B cell (primary cell): ENCODE measurements around the gene GPR179. TPM values are rescaled to one million over a fixed set of nuclear protein-coding genes. Genes with fewer than 3 reads are reported as not detected.

Experiments
- ATAC-seq: fragments of 200-7000 bp; cut with Tn5 transposase; one replicate; pipeline ENCODE4 v1.10.0; 2021; ENCODE audit warnings: low read depth, mild to moderate bottlenecking, moderate number of reproducible peaks, moderate library complexity
- CTCF ChIA-PET: fragments of 350-600 bp; sonication (Branson Sonifier 250); formaldehyde crosslinking; loops from one replicate; lab custom pipeline; 2021; ENCODE audit warnings: antibody characterized with exemption, inconsistent platforms; lab: Charles Lee
- POLR2A ChIA-PET: fragments of 350-600 bp; sonication (Branson Sonifier 250); formaldehyde crosslinking; loops from one replicate; lab custom pipeline; 2021; ENCODE audit warnings: antibody characterized with exemption; lab: Charles Lee
- DNase-seq: peaks from one replicate; pipeline ENCODE4 v3.0.0; 2013
- H2AFZ ChIP-seq: 2 replicates; pipeline ENCODE4 v1.6.1; 2012; ENCODE audit warnings: mild to moderate bottlenecking, low read depth, low read length; ENCODE audit not compliant: insufficient read depth, poor library complexity, severe bottlenecking
- H3K27ac ChIP-seq, 2 donors: 1 replicate in 1 of 2; 2 replicates in 1 of 2; pipeline ENCODE4 v1.5.1; 2012 to 2013; ENCODE audit warnings: low read length in 2 of 2, mild to moderate bottlenecking in 2 of 2, moderate library complexity in 1 of 2
- H3K27me3 ChIP-seq, 4 experiments: fragments of 200-600 bp in 1 of 4; sonication (generic) in 1 of 4; replicated peaks in 1 of 4; 1 replicate in 2 of 4; 2 replicates in 2 of 4; pipeline versions ENCODE4 v1.6.1 to v1.7.0; 2013 to 2016; ENCODE audit warnings: low read length in 3 of 4, mild to moderate bottlenecking in 2 of 4, mixed read lengths in 1 of 4, moderate library complexity in 1 of 4; ENCODE audit not compliant: insufficient read depth in 4 of 4, control insufficient read depth in 3 of 4; ENCODE audit errors: control extremely low read depth in 1 of 4
- H3K36me3 ChIP-seq, 2 experiments: replicated peaks in 1 of 2; 1 replicate in 1 of 2; 2 replicates in 1 of 2; pipeline versions ENCODE4 v1.6.1 to v1.7.1; 2013; ENCODE audit warnings: low read length in 1 of 2; ENCODE audit not compliant: insufficient read depth in 2 of 2, control insufficient read depth in 1 of 2; ENCODE audit errors: control extremely low read depth in 1 of 2, extremely low read depth in 1 of 2
- H3K4me1 ChIP-seq, 2 donors: fragments of 200-600 bp in 1 of 2; sonication (generic) in 1 of 2; 1 replicate in 1 of 2; 2 replicates in 1 of 2; pipeline versions ENCODE4 v1.5.1 to v1.6.1; 2013 to 2017; ENCODE audit warnings: low read length in 2 of 2; ENCODE audit not compliant: control insufficient read depth in 2 of 2, insufficient read depth in 2 of 2
- H3K4me2 ChIP-seq: replicated peaks from 2 replicates; pipeline ENCODE3; 2012; ENCODE audit warnings: mild to moderate bottlenecking, low read depth, low read length; ENCODE audit not compliant: poor library complexity, severe bottlenecking
- H3K4me3 ChIP-seq, 5 experiments: fragments of 200-600 bp in 1 of 5; sonication (generic) in 1 of 5; 1 replicate in 3 of 5; 2 replicates in 2 of 5; pipeline versions ENCODE4 v1.5.1 to v1.7.0; 2011 to 2016; ENCODE audit warnings: low read length in 4 of 5, mild to moderate bottlenecking in 4 of 5, low read depth in 2 of 5, control low read depth in 1 of 5, moderate library complexity in 1 of 5; ENCODE audit not compliant: insufficient read depth in 1 of 5; ENCODE audit errors: control extremely low read depth in 1 of 5, extremely low read depth in 1 of 5
- H3K79me2 ChIP-seq: fragments of 200-600 bp; sonication (generic); one replicate; pipeline ENCODE4 v1.6.0; 2016; ENCODE audit warnings: low read length; ENCODE audit not compliant: control insufficient read depth, insufficient read depth
- H3K9ac ChIP-seq: fragments of 200-600 bp; sonication (generic); 2 replicates; pipeline ENCODE4 v1.6.1; 2017; ENCODE audit warnings: mild to moderate bottlenecking, low read length, moderate library complexity
- H3K9me3 ChIP-seq, 3 donors: one replicate each; pipeline versions ENCODE4 v1.6.1 to v1.7.1; 2013; ENCODE audit warnings: low read length in 2 of 3; ENCODE audit not compliant: control insufficient read depth in 2 of 3, insufficient read depth in 1 of 3; ENCODE audit errors: control extremely low read depth in 1 of 3
- H4K20me1 ChIP-seq: 2 replicates; pipeline ENCODE4 v1.6.0; 2012; ENCODE audit warnings: mild to moderate bottlenecking, low read length; ENCODE audit not compliant: insufficient read depth, control insufficient read depth, poor library complexity, severe bottlenecking
- H3K27ac Mint-ChIP-seq: one replicate; pipeline ENCODE4 v1.8.0; 2021; ENCODE audit warnings: mixed read lengths
- H3K27me3 Mint-ChIP-seq: one replicate; pipeline ENCODE4 v1.8.0; 2021; ENCODE audit warnings: mixed read lengths
- H3K4me1 Mint-ChIP-seq: one replicate; pipeline ENCODE4 v1.8.0; 2021; ENCODE audit warnings: mixed read lengths
- H3K4me3 Mint-ChIP-seq: one replicate; pipeline ENCODE4 v1.8.0; 2021; ENCODE audit warnings: mixed read lengths
- H3K9me3 Mint-ChIP-seq: one replicate; pipeline ENCODE4 v1.8.0; 2022; ENCODE audit warnings: mixed read lengths; ENCODE audit not compliant: insufficient read depth
- EZH2 ChIP-seq: IDR thresholded peaks from 2 replicates; pipeline ENCODE4 v1.6.1; 2012; ENCODE audit warnings: borderline replicate concordance, low read depth, mild to moderate bottlenecking, moderate library complexity, low read length; ENCODE audit not compliant: insufficient read depth, poor library complexity, severe bottlenecking
- WGBS: methylation state at CpG from one replicate; pipeline ENCODE4 v1.1.5; 2013; ENCODE audit warnings: missing lambda C conversion rate; ENCODE audit not compliant: insufficient coverage; 5-methylcytosine and 5-hydroxymethylcytosine counted together
- intact Hi-C: fragments of 100-400 bp; cut with micrococcal nuclease; formaldehyde crosslinking; loops from one replicate; pipeline ENCODE4 v1.10.0; 2022
- polyA plus RNA-seq: library from polyadenylated mRNA; depleted of rRNA; stranded (reverse); fragments of >200 nt; gene quantifications from 2 replicates; pipeline ENCODE4 v1.2.3, GENCODE V29; 2012
- total RNA-seq, 2 donors: library from RNA; stranded (reverse); fragments of 120-200 nt in 1 of 2; gene quantifications; 1 replicate in 1 of 2; 2 replicates in 1 of 2; pipeline versions ENCODE4 v1.2.3 to v1.2.4, GENCODE V29; 2013 to 2022
- TF ChIP-seq, protein P1 (sequence below): fragments of 200-600 bp; IDR thresholded peaks from one replicate; pipeline ENCODE4 v1.8.0; 2022; ENCODE audit warnings: antibody characterized with exemption, mild to moderate bottlenecking

GPR179 gene
- total and polyA plus RNA-seq, 2 donors (not counting 1 experiment from before 2014, with no cell fraction given) = 0.01 TPM; not detected in 1

DNA sequence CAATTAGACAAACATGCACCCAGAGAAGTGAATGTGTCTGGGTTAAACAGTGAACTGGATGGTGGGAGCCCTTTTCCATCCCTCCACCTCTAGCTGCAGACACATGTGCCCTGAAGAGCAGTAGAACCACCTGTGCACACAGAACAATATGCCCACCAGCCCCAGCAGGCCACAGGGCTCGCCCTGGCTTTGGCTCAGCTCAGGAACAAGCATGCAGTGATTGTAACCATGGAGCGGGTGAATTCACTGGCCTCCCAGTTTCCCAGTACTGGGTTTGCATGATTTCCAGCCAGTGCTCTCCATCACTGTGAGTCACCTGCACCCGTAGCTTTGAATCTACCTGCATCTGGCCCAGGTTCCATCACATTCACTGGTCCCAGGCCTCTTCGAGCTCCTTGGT lies 5.2 kb downstream of the GPR179 start:
- no peak overlapping the region for H3K27ac Mint-ChIP-seq

DNA sequence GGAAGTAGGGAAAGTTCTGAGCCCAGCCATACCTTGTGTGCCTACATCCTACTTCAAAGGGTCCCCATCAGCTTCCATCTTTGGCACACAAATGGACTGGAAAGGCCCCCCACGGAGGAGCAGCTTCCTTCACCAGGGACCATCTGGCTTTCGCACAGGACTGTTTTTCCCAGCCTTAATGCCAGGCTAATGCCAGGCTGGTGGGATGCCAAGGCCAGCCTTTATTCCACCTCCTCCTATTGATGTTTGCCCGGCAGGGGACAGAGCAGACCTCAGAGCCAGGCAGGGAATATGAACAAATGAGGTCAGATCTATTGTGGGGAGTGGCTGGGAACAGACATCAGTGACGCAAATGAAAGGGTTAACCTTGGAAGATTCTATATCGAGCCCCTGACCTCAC lies 5.7 kb downstream of the GPR179 start:
- H3K4me3 Mint-ChIP-seq = no peak overlapping the region
- Histone ChIP-seq H3K36me3 (no peaks in the 10 kb centered on the region), H3K27ac (no peak overlapping the region), H3K79me2 (no peaks in the 10 kb centered on the region), H3K4me3 (no peak overlapping the region), H4K20me1 (no peaks in the 10 kb centered on the region), H3K27me3 (no peaks in the 10 kb centered on the region), H3K9me3 (no peaks in the 10 kb centered on the region), H3K9ac (no peak overlapping the region), H3K4me1 (no peaks in the 10 kb centered on the region), H3K4me2 (no peak overlapping the region), H2AFZ (no peak overlapping the region)
- ATAC-seq (no peak), DNase-seq (no peak)
- TF ChIP-seq, protein P1, sequence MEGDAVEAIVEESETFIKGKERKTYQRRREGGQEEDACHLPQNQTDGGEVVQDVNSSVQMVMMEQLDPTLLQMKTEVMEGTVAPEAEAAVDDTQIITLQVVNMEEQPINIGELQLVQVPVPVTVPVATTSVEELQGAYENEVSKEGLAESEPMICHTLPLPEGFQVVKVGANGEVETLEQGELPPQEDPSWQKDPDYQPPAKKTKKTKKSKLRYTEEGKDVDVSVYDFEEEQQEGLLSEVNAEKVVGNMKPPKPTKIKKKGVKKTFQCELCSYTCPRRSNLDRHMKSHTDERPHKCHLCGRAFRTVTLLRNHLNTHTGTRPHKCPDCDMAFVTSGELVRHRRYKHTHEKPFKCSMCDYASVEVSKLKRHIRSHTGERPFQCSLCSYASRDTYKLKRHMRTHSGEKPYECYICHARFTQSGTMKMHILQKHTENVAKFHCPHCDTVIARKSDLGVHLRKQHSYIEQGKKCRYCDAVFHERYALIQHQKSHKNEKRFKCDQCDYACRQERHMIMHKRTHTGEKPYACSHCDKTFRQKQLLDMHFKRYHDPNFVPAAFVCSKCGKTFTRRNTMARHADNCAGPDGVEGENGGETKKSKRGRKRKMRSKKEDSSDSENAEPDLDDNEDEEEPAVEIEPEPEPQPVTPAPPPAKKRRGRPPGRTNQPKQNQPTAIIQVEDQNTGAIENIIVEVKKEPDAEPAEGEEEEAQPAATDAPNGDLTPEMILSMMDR = no peak
- TF ChIP-seq EZH2 = no peak
- peaks cover 6% of the 10 kb centered on the region for H3K27me3 Mint-ChIP-seq
- no peaks in the 10 kb centered on the region for H3K4me1 Mint-ChIP-seq
- 67% methylated on average over 1 of the region's 5 CpGs for WGBS
- intact Hi-C loops = no loop called here
- POLR2A ChIA-PET = no interaction called here
- no peak overlapping the region for H3K27ac Mint-ChIP-seq
- CTCF ChIA-PET = interaction anchor here (1.2 to 2.4 kb wide), 2 partner anchors 11 to 76 kb away, joined by 4 to 7 read pairs; no protein-coding TSS in a partner anchor
- H3K9me3 Mint-ChIP-seq = no peaks in the 10 kb centered on the region

More for the DNA sequence above, 5.2 kb downstream of the GPR179 start:
- H3K4me2 ChIP-seq = no peak overlapping the region
- no peaks in the 10 kb centered on the region for H3K79me2 ChIP-seq
- H3K9me3 Mint-ChIP-seq = no peaks in the 10 kb centered on the region
- no peaks in the 10 kb centered on the region for H4K20me1 ChIP-seq
- H3K27me3 Mint-ChIP-seq = peaks cover 3% of the 10 kb centered on the region
- no peak for DNase-seq
- H3K36me3 ChIP-seq = no peaks in the 10 kb centered on the region
- TF ChIP-seq, protein P1 = no peak
- H3K27me3 ChIP-seq = no peaks in the 10 kb centered on the region
- intact Hi-C loops = no loop called here
- no peak overlapping the region for H3K4me3 ChIP-seq
- H3K9me3 ChIP-seq = no peaks in the 10 kb centered on the region
- CTCF ChIA-PET = interaction anchor here (1.2 to 2.4 kb wide), 2 partner anchors 11 to 76 kb away, joined by 4 to 7 read pairs; no protein-coding TSS in a partner anchor
- no peak overlapping the region for H2AFZ ChIP-seq
- no peaks in the 10 kb centered on the region for H3K4me1 ChIP-seq
- no peaks in the 10 kb centered on the region for H3K4me1 Mint-ChIP-seq
- H3K4me3 Mint-ChIP-seq = no peak overlapping the region
- no peak overlapping the region for H3K27ac ChIP-seq
- POLR2A ChIA-PET = no interaction called here
- 86% methylated on average over 3 of the region's 4 CpGs for WGBS
- H3K9ac ChIP-seq = no peak overlapping the region
- no peak for ATAC-seq
